ENCODE measurements around the gene NINL. TPM values are rescaled to one million over a fixed set of nuclear protein-coding genes. Genes with fewer than 3 reads are reported as not detected.

The NINL gene
- total RNA-seq, 1 experiment from 2014 or later: 2.8 TPM

DNA sequence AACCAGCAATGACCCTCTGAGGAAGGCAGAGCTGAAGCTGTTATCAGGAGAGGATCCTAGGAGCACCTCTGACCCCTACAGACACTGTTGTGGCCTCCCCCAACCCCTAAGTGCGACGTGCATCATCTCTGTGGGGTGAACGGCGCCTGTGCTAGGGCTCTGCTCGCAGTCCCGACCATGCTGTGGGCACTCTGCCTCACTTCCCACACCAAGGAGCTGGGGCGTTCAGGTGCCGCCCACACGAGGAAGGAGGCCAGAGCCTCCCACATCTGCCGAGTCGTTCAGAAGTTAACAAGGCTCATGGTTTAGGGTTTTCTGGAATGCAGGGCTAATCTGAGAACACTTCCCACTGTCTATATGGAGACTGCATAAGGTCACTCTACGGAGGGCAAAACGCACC lies 115.8 kb downstream of the NINL start:
- DNase-seq (ENCODE audit: extremely low read depth, low read depth): no peak

DNA sequence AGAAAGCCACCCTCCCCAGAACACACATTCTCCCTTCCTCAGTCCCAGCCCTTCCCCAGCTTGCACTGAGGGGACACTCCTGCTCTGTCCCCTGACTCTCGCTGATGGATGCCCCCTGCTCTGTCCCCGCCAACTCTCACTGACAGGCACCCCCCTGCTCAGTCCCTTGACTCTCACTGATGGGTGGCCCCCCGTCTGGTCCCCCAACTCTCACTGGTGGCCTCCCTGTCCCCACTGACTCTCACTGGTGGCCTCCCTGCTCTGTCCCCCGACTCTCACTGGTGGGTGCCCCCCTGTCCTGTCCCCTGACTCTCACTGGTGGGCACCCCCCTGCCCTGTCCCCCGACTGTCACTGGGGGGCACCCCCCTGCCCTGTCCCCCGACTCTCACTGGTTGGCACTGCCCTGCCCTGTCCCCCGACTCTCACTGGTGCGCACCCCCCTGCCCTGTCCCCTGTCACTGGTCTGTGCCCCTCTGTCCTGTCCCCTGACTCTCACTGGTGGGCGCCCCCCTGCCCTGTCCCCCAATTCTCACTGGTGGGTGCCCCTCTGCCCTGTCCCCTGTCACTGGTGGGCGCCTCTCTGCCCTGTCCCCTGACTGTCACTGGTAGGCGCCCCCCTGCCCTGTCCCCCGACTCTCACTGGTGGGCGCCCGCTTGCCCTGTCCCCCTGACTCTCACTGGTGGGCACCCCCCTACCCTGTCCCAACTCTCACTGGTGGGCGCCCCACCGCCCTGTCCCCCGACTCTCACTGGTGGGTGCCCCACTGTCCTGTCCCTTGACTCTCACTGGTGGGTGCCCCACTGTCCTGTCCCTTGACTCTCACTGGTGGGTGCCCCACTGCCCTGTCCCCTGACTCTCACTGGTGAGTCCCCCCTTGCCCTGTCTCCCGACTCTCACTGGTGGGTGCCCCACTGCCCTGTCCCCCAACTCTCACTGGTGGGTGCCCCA lies 116.9 kb downstream of the NINL start:
- no peak for DNase-seq (ENCODE audit: extremely low read depth, low read depth)

DNA sequence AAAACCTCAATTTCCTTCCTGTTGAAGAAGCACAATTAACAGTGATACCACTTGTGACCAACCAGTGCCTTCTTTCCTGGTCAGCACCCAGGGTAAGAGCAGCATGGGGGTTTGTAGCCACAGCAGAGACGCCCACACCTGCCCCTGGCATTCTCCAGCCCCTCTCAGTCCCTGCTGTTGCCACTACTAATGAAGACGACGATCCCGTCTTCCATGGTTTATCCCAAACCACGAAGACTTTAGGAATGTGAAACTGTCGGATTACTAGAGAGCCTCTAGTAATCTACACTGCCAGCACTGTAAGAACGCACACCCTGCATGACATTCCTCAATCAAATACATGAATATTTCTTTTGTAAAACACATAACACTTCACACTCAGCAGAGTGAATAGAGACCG lies 117.9 kb downstream of the NINL start:
- DNase-seq (ENCODE audit: extremely low read depth, low read depth): no peak

- no peak for DNase-seq (ENCODE audit: extremely low read depth, low read depth)
Measured at GRCh38 chr20:25466846-25467245, 118.5 kb downstream of the NINL start.

DNA sequence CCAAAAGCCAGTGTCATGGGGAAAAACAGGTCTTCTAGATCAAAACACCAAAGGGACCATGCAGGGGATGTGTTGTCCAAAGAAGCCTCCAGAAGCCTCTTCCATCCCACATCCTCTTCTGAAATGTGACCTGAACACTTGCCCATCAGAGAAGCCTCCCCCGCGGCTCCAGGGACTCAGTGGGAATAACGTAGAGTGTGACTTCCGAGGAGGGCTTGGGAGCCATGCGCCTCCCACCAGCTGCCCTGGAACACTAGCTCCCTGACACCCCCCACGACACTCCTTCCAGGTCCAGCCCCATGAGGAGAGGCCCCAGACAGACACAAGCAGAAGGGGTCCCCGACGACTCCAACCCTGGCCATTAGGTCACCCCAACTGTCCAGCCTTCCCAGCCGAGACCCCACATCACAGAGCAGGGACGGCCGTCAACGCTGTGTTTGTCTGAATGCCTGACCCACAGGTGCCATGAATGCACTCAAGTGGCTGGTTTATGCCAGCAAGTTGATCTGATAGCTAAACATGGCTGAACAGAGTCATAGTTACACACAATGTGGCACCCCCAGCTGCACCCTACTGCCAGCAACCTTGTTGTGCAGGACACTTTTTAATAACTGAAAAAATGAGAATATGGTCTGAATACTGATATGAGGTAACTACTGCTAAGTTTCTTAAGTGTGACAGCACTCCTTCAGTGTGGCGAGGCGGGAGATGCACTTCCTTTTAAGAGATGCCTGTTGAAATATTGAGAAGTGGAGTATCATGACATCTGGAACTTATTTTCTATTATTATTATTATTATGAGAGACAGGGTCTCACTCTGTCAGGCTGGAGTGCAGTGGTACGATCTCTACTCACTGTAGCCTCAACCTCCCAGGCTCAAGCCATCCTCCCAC lies 119.8 kb downstream of the NINL start:
- no peak for DNase-seq (ENCODE audit: extremely low read depth, low read depth)

DNA sequence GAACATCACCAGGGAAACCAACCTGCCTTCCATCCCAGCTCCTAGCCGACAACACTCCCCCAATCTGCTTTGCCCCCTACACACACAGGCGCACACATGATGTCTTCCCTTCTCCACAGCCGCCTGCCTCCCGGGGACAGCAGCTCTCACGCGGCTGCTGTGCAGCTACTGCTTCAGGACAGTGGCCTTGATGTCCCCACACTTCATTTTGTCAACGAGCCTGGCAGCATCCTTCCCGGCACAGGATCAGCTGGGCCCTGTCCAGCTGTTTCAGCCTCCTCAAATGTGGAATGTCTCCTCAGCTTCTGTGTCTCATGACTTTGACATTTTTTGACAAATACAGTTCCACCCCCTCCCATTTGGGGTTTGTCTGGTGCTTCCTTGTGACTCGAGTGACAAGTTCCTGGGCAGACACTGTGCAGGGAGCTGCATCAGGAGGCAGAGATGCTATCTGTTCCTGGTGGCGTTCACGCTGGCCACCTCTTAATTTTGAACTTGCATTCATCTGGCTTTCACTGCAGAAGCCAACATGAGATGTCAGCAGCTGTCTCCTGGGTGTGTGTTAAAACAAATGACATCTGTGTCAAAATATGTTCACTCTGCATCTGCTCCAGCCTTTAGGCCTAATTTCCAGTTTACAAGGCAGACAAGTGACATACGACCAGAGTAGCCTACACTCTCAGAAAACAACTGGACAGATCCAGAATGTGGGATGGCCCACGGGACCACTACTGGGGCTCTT lies 120.7 kb downstream of the NINL start:
- DNase-seq (ENCODE audit: extremely low read depth, low read depth): no peak

GRCh38 chr20:25461786-25462545 lies 123.4 kb downstream of the NINL start:
- DNase-seq (ENCODE audit: extremely low read depth, low read depth): no peak

DNA sequence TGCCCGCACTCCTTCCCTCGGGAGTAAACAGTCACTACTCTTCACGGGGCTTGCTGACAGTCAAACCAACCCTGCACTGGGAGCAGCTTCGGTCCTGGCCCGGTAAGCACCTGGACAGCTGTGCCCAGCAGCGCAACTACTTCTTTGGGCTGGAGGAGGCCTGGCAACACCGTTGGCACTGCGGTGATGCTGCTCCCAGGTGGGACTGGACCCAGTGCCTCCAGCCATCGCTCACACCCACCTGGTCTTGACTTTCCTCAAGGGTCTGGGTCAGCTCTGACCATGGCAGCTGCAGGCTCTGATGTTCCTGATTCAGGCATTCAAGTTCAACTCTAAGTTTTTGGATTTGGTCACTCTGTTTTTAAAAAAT lies 124.1 kb downstream of the NINL start:
- DNase-seq (ENCODE audit: extremely low read depth, low read depth): no peak

DNA sequence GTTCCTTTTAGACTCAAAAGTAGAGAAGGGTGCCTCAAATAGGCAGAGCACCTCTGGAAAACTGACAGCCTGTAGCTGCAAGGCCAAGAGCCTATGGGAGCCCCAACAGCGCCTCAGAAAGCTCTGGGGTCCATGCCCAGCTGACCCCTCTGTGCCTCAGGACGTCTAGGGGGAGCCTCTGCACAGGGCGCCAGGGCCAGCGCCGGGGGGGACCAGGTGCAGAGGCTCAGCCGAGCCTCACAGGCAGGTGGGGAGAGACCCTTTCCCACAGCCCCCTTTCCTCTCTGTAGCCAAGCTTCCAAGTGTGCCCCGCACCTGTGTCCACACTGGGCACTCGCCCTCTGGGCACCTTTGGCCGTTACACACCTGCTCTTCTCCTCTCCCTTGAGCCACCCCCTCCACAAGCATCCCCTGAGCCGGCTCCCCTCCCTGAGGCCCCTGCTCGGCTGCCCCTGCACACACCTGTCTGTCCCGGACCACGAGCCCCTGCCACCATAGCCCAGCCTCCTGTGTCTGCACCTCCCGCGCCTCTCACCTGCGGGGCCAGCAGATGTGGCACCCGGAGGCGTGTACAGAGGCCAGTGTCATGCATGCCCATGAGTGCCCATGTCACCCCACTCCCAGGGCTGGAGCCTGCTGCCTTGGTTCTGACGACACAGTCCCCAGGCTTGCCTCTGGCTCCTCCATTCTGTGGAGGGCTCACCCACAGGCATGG lies 124.6 kb downstream of the NINL start:
- DNase-seq (ENCODE audit: extremely low read depth, low read depth): no peak

- DNase-seq (ENCODE audit: extremely low read depth, low read depth): no peak
Measured at GRCh38 chr20:25459916-25460535, 125.3 kb downstream of the NINL start.

- no peak for DNase-seq (ENCODE audit: extremely low read depth, low read depth)
Measured at GRCh38 chr20:25459111-25459830, 126.1 kb downstream of the NINL start.

GRCh38 chr20:25457886-25458680 lies 127.2 kb downstream of the NINL start:
- DNase-seq (ENCODE audit: extremely low read depth, low read depth): no peak

- DNase-seq (ENCODE audit: extremely low read depth, low read depth): no peak
Measured at GRCh38 chr20:25454153-25454900, 131.0 kb downstream of the NINL start.

DNA sequence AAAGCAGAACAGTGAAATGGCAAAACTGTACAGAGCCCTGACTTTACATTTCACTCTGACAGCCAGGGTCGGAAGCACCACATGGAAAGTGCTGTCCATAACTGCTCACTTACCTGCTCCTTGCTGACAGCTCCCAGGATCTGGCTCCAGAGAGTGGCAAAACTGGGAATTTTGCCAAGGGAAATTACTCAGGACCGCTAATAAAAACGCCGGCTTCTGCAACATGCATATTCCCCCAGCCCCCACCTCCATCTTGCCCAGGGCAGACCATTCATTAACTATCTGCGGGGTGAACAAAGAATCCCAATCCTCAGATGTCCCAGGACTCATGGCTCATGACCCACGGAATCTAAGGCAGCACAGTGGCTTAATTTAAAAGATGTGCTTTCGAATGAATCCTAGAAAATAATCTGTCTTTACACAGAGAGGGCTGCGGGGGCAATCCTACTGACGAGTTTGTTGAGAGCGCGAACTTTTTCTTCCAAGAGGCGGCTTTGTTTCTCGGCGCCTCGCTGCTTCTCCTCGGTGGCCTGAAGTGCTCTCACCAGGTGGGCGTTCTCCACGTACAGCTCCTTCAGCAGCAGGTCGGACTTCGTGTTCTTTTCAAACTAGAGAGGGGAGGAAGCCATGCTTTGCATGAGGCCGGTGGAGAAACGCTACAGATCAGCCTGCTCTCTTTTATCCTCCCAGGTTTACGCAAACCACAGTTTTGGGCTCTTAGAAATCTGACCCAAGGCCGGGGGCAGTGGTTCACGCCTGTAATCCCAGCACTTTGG lies 132.1 kb downstream of the NINL start:
- DNase-seq (ENCODE audit: extremely low read depth, low read depth): no peak

- DNase-seq (ENCODE audit: extremely low read depth, low read depth): no peak
Measured at GRCh38 chr20:25452333-25452732, 133.0 kb downstream of the NINL start.

DNA sequence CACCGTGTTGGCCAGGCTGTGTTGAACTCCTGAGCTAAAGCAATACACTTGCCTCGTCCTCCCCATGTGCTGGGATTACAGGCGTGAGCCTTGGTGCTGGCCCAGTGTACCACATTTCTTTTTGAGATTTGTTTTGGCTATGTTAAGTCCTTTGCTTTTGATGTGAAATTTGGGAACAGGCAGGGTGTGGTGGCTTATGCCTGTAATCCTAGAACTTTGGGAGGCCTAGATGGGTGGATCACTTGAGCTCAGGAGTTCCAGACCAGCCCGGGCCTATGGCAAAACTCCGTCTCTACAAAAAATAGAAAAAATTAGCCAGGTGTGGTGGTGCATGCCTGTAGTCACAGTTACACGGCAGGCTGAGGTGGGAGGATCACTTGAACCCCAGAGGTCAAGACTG lies 137.7 kb downstream of the NINL start:
- no peak for DNase-seq (ENCODE audit: extremely low read depth, low read depth)
